ENCODE data around the gene KIAA0753. TPM values are rescaled to one million over a fixed set of nuclear protein-coding genes. Genes with fewer than 3 reads are reported as not detected.
A peak's percentile ranks its signal among the peaks of the same experiment; 100 is the strongest.

Gene KIAA0753
- total RNA-seq, 1 experiment from 2014 or later, result 25.9 TPM

- H3K4me3 Mint-ChIP-seq (ENCODE audit: low read depth, unreplicated experiment), result no peak overlapping the region
- no peaks in the 10 kb centered on the region for H3K4me1 Mint-ChIP-seq (ENCODE audit: low read depth, unreplicated experiment)
- H3K9me3 Mint-ChIP-seq (ENCODE audit: low read depth, unreplicated experiment), result no peaks in the 10 kb centered on the region
- H3K27me3 Mint-ChIP-seq (ENCODE audit: unreplicated experiment), result no peaks in the 10 kb centered on the region
- intact Hi-C loops (cut with micrococcal nuclease; ENCODE audit: unreplicated experiment), result no loop called here
- TF ChIP-seq, protein P1, sequence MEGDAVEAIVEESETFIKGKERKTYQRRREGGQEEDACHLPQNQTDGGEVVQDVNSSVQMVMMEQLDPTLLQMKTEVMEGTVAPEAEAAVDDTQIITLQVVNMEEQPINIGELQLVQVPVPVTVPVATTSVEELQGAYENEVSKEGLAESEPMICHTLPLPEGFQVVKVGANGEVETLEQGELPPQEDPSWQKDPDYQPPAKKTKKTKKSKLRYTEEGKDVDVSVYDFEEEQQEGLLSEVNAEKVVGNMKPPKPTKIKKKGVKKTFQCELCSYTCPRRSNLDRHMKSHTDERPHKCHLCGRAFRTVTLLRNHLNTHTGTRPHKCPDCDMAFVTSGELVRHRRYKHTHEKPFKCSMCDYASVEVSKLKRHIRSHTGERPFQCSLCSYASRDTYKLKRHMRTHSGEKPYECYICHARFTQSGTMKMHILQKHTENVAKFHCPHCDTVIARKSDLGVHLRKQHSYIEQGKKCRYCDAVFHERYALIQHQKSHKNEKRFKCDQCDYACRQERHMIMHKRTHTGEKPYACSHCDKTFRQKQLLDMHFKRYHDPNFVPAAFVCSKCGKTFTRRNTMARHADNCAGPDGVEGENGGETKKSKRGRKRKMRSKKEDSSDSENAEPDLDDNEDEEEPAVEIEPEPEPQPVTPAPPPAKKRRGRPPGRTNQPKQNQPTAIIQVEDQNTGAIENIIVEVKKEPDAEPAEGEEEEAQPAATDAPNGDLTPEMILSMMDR (IDR thresholded peaks at IDR 0.05; ENCODE audit: unreplicated experiment), result no peak
- no peaks in the 10 kb centered on the region for H3K36me3 Mint-ChIP-seq (ENCODE audit: insufficient read depth, unreplicated experiment)
- DNase-seq, result no peak
- CTCF ChIA-PET, result no interaction called here
- no peak overlapping the region for H3K27ac Mint-ChIP-seq (ENCODE audit: unreplicated experiment)
- BruUV-seq (replicated peaks), result no TSS peak
These were observed 72.2 kb downstream of the KIAA0753 start for GRCh38 chr17:6568184-6568758.

DNA sequence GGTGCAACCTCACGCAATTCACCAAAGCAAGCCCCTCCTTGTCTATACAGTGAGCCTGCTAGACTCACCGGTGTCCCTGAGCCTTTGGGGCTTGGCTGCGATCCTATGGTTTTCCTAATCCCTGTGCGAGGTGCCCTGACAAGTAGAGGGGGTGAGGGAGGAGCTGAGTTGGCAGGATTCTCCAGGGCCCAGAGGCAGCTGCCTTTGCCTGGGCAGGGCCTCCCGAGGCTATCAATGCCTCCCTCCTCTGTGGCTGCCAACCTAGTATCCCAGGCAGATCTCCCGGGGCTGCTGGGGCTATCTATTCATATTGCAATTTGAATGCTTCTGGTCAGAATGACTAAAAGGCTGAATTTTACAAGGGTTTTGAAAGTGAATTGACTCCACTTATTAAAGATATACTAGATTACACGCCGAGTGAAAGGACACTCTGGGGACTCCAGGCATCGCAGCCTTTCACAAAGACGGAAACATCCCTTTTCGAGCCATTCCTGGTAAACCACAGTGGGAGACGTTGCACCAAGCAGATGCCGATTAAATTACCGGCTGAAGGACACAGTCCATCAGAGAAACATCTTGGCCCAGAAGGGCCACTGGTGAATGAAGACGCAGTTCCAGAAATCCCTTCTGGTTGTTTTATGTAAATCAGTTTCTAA lies 72.9 kb downstream of the KIAA0753 start:
- Mint-ChIP-seq H3K27ac (ENCODE audit: unreplicated experiment) (no peak overlapping the region), H3K27me3 (ENCODE audit: unreplicated experiment) (no peaks in the 10 kb centered on the region), H3K4me1 (ENCODE audit: low read depth, unreplicated experiment) (no peaks in the 10 kb centered on the region), H3K9me3 (ENCODE audit: low read depth, unreplicated experiment) (no peaks in the 10 kb centered on the region), H3K4me3 (ENCODE audit: low read depth, unreplicated experiment) (no peak overlapping the region), H3K36me3 (ENCODE audit: insufficient read depth, unreplicated experiment) (no peaks in the 10 kb centered on the region)
- no peak for DNase-seq
- intact Hi-C loops (cut with micrococcal nuclease; ENCODE audit: unreplicated experiment), result no loop called here
- no TSS peak for BruUV-seq (replicated peaks)
- TF ChIP-seq, protein P1 (IDR thresholded peaks at IDR 0.05; ENCODE audit: unreplicated experiment), result no peak
- CTCF ChIA-PET, result interaction anchor here (0.7 kb wide), 1 partner anchor 10 kb away, joined by 3 read pairs; no protein-coding TSS in a partner anchor

- Mint-ChIP-seq H3K4me3 (ENCODE audit: low read depth, unreplicated experiment) (no peak overlapping the region), H3K27ac (ENCODE audit: unreplicated experiment) (no peak overlapping the region), H3K27me3 (ENCODE audit: unreplicated experiment) (peaks cover 14% of the 10 kb centered on the region), H3K36me3 (ENCODE audit: insufficient read depth, unreplicated experiment) (peaks cover 6% of the 10 kb centered on the region), H3K9me3 (ENCODE audit: low read depth, unreplicated experiment) (no peaks in the 10 kb centered on the region), H3K4me1 (ENCODE audit: low read depth, unreplicated experiment) (peaks cover 8% of the 10 kb centered on the region)
- TF ChIP-seq, protein P1 (IDR thresholded peaks at IDR 0.05; ENCODE audit: unreplicated experiment), result no peak
- BruUV-seq (replicated peaks), result no TSS peak
- no peak for DNase-seq
- CTCF ChIA-PET, result no interaction called here
- intact Hi-C loops (cut with micrococcal nuclease; ENCODE audit: unreplicated experiment), result no loop called here
These were observed 79.1 kb downstream of the KIAA0753 start for GRCh38 chr17:6561446-6561845.

DNA sequence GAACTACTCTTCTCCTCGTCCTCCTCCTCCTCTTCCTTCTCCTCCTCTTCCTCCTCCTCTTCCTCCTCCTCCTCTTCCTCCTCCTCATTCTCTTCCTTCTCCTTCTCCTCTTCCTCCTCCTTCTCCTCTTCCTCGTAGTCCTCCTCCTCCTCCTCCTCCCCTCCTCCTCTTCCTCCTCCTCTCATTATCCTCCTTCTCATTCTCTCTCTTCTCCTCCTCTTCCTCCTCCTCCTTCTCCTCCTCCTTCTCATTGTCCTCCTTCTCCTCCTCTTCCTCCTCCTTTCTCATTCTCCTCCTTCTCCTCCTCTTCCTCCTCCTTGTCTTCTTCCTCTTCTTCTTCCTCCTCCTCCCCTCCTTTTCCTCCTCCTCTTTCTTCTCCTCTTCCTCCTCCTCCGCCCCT lies 80.0 kb downstream of the KIAA0753 start:
- H3K4me1 Mint-ChIP-seq (ENCODE audit: low read depth, unreplicated experiment), result peaks cover 8% of the 10 kb centered on the region
- TF ChIP-seq, protein P1 (IDR thresholded peaks at IDR 0.05; ENCODE audit: unreplicated experiment), result no peak
- H3K36me3 Mint-ChIP-seq (ENCODE audit: insufficient read depth, unreplicated experiment), result peaks cover 10% of the 10 kb centered on the region
- intact Hi-C loops (cut with micrococcal nuclease; ENCODE audit: unreplicated experiment), result no loop called here
- peaks cover 14% of the 10 kb centered on the region for H3K27me3 Mint-ChIP-seq (ENCODE audit: unreplicated experiment)
- no peaks in the 10 kb centered on the region for H3K9me3 Mint-ChIP-seq (ENCODE audit: low read depth, unreplicated experiment)
- H3K27ac Mint-ChIP-seq (ENCODE audit: unreplicated experiment), result peak overlapping the region; percentile 19
- BruUV-seq (replicated peaks), result no TSS peak
- CTCF ChIA-PET, result no interaction called here
- DNase-seq, result no peak
- no peak overlapping the region for H3K4me3 Mint-ChIP-seq (ENCODE audit: low read depth, unreplicated experiment)

All from Calu3 (cell line).